KBM-7 (cell line): ENCODE results near the gene EML4.
"Not testable (repeated sequence)": the region's sequence is repeated elsewhere in the genome, so short reads cannot be mapped to it uniquely, and the experiment has no call there.

ENCODE experiments used
- DNase-seq: peaks from one replicate; pipeline ENCODE4 v3.0.0-alpha.2; 2015
- in situ Hi-C: fragments of 300-500 bp; cut with MboI; formaldehyde crosslinking; loops from 2 replicates; pipeline ENCODE4 v1.14.3; 2020; ENCODE audit warnings: low sequenced_read_pairs, low pct_unique_long_range_greater_than_20kb, mixed read lengths

Gene EML4

GRCh38 chr2:42170619-42171395, 1.7 kb downstream of the EML4 start:
- in situ Hi-C loops = no loop called here
- no peak for DNase-seq

DNA sequence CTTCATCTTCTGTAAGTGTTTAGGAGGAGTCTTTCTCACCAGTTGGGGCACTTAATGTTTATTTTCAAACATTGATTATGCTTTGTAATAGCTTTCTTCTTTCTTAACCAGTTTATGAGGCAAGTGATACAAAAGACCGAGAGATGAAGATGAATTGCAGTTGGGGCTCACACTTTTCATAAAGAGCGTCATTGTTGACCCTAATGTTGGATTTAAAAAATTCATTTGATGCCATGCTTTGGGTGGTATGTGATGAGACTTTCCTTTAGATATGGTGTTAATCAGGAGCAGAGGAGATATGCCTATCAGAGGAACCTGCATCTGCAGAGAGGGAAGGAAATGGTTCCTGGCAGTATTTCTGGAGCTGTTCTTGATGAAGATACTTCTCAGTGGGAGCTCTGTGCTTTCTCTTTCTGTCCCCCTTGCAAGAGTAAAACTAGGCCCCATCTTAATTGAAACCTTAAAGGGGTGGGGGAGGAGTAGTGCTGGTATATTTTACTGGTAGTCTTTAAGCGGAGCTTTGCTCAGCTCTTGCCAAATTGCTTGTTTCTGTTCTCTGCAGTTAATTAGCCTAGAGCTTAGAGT, 2.3 kb downstream of the EML4 start:
- peak; percentile 26 for DNase-seq
- in situ Hi-C loops = no loop called here

- DNase-seq = no peak
- in situ Hi-C loops = no loop called here
These were observed 2.9 kb downstream of the EML4 start for GRCh38 chr2:42172020-42172419.

GRCh38 chr2:42172566-42172965, 3.4 kb downstream of the EML4 start:
- DNase-seq = no peak
- in situ Hi-C loops = no loop called here

DNA sequence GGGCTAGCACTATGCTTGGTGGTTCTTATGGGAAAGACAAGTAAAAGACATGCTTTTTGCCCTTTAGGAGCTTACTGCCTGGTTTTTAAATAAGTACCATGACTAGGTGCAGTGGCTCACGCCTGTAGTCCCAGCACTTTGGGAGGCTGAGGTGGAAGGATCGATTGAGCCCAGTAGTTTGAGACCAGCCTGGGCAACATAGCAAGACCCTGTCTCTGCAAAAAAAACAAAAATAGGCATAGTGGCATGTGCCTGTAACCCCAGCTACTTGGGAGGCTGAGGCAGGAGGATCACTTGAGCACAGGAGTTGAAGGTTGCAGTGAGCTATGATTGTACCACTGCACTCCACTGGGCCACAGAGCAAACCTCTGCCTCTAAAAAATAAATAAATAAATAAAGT, 4.3 kb downstream of the EML4 start:
- in situ Hi-C loops, DNase-seq: not testable (repeated sequence)

- in situ Hi-C loops = no loop called here
- no peak for DNase-seq
These were observed 8.0 kb downstream of the EML4 start for GRCh38 chr2:42176992-42177738.

- DNase-seq = no peak
- in situ Hi-C loops = no loop called here
These were observed 9.2 kb downstream of the EML4 start for GRCh38 chr2:42178335-42178734.

DNA sequence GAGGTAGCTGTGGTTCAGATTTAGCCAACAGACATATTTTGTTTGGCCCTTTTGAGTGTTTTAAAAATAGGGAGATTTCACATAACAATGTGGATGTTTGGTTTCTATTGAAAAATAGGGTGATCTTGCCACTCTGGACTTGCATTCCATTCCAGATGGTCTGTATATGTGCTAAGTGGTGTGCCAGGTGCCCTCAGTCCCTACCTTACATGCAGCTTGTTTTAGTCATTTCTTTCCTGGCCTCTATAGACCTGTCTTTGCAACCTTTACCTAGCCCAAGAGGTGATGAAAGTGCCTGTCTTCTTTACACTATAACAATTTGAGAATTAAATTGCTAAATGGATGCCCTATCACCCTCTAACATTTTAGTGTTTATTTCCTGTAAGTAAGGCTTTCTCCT, 11.1 kb downstream of the EML4 start:
- in situ Hi-C loops = no loop called here
- DNase-seq = no peak

- in situ Hi-C loops = no loop called here
- no peak for DNase-seq
These were observed 13.6 kb downstream of the EML4 start for GRCh38 chr2:42182654-42183308.

DNA sequence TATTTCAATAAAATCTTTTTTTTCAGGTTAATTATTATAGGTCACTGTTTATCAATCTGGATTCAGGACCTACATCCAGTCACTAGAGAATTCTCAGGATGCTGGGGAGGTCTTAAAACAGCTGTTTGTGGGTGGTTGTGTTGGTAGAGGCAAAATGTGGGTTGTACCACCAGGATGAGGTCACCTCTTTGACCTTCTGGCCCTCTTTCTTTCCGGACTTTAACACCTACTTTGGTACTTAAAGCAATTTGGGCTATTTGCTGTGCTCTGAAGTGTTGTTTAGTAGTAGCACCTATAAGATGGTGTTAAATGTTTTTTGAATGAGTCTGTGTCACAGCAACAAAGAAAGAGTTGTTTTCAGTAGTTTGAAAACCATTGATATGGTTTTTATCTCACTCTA, 14.6 kb downstream of the EML4 start:
- in situ Hi-C loops = no loop called here
- no peak for DNase-seq

DNA sequence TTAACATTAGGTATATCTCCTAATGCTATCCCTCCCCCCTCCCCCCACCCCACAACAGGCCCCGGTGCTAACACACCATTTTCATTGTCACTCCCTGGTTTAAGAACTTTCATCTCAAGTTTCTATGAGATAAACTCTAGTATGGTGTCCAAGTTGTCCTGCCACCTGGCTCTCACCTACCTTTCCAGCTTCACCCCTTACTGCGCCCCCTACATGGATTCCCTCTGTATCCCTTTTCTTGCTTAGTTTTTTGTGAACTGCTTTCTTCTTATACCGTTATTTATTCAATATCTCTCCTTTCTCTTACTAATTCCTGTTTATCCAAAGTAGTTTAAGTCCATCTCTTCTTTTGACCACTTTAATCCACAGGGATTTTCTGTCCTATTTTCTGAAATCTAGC, 15.2 kb downstream of the EML4 start:
- in situ Hi-C loops = no loop called here
- no peak for DNase-seq

DNA sequence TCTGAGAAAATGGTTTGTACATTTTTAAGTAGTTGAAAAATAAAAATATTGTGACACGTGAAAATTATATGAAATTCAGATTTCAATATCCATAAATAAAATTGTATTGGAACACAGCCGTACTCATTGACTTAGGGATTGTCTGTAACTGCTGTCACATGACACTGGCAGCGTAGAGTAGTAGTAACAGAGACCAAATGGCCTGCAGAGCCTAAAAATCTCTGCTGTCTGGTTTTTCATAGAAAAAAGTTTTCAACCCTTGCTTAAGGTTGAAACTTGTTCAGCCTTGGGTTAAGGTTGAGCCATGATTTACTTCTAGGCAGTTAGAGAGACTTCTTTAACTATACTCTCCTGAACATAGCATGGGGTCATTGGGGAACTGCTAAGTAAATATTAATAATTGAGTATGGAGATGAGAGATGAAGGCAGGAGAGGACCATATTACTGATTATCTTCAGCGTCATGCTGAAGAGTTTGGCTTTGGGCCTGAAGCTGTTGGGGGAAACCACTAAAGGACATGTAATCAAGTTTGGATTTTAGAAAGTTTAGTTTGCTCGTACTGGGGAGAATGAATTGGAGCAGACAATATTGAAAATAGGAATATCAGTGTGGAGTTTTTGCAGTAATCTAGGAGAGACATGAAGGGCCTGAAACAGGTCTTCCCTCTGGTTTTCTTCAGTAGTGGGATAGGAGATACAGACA, 16.2 kb downstream of the EML4 start:
- in situ Hi-C loops = no loop called here
- DNase-seq = no peak

GRCh38 chr2:42186366-42186765, 17.2 kb downstream of the EML4 start:
- in situ Hi-C loops = no loop called here
- no peak for DNase-seq

DNA sequence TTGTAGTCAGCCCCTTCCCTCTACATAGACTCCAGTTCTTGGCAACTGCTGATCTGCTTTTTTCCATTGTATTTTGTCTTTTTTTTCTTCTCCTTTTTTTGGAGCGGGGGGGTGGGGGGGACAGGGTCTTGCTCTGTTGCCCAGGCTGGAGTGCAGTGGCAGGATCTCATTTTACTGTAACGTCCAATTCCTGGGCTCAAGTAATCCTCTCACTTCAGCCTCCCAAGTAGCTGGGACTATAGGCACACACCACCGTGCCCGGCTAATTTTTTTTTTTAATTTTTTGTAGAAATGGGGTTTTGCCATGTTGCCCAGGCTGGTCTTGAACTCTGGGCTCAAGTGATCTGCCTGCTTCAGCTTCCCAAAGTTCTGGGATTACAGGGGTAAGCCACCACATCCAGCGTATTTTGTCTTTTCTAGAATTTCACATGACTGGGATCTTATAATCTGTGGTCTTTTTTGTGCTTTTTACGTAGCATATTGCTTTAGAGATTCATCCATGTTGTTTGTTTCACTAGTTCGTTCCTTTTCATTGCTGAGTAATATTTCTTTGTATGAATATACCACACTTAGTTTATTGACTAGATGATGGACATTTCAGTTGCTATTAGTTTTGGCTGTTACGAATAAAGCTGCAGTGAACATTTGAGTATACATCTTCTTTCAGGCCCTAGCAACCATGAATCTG, 17.9 kb downstream of the EML4 start:
- DNase-seq = no peak
- in situ Hi-C loops = no loop called here

GRCh38 chr2:42187886-42188285, 18.7 kb downstream of the EML4 start:
- no peak for DNase-seq
- in situ Hi-C loops = no loop called here

GRCh38 chr2:42189235-42189566, 20.0 kb downstream of the EML4 start:
- no peak for DNase-seq
- in situ Hi-C loops = no loop called here

DNA sequence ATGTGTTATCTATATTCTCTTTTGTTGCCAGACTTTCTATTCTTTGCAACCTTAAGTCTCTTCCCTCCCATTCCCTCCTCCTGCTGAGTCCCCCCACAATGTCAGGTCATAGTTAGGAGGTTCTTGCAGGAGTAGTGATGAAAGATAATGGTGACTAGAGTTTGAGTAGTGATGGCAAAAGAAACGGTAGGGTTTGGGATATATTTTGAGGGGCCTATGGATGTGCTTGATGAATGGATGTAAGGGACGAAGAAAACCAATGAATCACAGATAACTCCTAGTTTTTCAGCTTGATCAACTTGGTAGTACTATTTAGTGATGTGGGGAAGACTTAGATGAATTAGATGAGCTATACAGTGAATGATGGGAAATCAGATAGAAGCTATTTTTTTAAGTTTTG, 21.0 kb downstream of the EML4 start:
- no peak for DNase-seq
- in situ Hi-C loops = no loop called here

DNA sequence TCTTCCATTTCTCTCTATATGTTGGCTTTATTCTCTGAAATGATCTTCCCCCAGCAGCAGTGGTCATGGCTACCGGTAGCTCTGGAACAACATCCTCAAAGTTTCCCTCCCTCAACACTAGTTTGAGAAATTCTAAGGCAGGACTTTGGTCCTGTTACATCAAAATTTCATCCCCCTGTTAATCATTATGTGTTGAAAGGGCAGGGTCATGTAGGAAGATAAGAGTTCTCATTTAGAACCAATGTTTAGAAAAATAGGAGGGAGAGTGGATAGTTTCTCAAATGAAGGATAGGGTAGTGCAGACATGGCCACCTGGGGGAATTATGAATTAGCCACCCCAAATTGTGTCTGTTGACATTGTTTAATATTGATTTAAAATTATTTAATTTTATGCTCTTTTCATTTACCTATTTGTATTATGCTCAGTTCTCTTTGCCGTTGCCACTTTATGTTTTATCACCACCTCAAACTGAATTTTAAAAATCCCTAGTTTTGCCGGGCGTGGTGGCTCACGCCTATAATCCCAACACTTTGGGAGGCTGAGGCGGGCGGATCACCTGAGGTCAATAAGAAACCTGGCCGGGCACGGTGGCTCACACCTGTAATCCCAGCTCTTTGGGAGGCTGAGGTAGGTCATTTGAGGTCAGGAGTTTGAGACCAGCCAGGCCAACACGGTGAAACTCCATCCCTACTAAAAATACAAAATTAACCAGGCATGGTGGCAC, 22.3 kb downstream of the EML4 start:
- DNase-seq = no peak
- in situ Hi-C loops = no loop called here
